Caki2 (cell line): ENCODE measurements around the gene SLC4A7. TPM values are rescaled to one million over a fixed set of nuclear protein-coding genes. Genes with fewer than 3 reads are reported as not detected.
A peak's percentile ranks its signal among the peaks of the same experiment; 100 is the strongest.

ENCODE experiments used
- DNase-seq: peaks from one replicate; pipeline ENCODE4 v3.0.0-alpha.2; 2015; ENCODE audit warnings: low read depth
- in situ Hi-C: cut with HindIII; loops from 2 replicates; pipeline ENCODE4 v1.10.0; 2016; ENCODE audit warnings: low sequenced_read_pairs, low pct_unique_long_range_greater_than_20kb, mixed read lengths
- total RNA-seq: library from RNA; depleted of rRNA; stranded (reverse); fragments of >200 nt; shearing (Covaris generic); gene quantifications from 2 replicates; pipeline ENCODE4 v1.2.3, GENCODE V29; 2014; ENCODE audit warnings: low replicate concordance

The SLC4A7 gene
- total RNA-seq, 1 experiment from 2014 or later = 13.7 TPM

- in situ Hi-C loops = no loop called here
- DNase-seq = no peak
Measured at GRCh38 chr3:27384191-27384590, 100.0 kb downstream of the SLC4A7 start.

DNA sequence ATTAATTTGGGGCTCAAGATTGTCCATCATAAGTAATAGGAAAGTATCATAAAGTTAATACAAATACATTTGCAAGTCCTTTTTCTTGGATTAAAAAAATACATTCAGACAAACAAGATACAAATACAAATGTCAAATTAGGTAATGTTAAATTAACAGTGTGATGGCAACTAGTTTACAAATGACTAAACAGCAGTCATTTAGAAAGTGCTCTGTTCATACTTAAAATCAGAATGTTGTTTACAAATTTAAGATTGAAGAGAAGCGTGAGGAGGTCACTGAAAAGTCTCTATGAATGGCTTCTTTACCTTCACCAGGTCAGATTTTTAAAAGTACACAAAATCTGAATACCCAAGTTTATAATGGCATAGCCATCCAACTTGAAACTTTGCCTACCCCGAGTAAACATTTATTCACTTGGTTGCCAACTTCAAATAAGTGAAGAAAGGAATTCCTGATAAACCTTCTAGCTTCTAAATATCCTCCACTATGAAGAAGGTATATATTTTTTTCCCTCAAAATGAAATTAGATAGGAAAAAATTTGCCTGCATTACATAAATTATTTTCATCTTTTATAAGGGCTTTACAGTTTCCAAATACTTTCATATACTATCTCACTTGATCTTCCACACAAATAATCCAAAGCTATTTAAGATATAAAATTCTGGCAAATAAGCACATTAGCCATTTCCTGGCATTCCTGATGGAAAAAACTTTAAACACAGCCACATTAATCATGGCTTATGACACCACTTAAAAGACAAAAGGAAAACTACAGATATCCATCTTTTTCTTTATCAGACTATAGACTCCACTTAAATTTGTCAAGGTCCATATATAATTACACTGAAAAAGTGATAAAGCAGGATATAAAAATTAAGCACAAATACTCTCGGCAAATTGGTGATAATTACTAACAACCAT, 103.5 kb downstream of the SLC4A7 start:
- DNase-seq = no peak
- in situ Hi-C loops = no loop called here

DNA sequence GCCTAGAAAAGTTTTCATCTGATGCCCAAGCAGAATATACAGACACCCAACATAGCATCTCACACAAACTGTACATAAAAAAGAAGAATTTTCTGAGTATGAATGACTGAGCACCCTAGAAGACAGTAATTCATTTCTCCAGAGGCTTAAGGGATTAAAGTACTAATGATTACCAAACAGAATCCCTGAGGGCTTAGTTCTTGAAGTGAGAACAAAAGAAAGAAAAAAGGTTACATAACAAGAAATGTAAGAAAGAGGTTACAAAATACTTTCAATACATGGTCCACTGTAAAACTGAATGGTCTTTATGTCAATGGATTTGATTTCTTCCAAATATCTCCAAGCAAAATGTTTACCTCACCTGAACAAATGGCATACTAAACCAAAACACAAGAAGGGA, 105.9 kb downstream of the SLC4A7 start:
- in situ Hi-C loops = no loop called here
- no peak for DNase-seq

DNA sequence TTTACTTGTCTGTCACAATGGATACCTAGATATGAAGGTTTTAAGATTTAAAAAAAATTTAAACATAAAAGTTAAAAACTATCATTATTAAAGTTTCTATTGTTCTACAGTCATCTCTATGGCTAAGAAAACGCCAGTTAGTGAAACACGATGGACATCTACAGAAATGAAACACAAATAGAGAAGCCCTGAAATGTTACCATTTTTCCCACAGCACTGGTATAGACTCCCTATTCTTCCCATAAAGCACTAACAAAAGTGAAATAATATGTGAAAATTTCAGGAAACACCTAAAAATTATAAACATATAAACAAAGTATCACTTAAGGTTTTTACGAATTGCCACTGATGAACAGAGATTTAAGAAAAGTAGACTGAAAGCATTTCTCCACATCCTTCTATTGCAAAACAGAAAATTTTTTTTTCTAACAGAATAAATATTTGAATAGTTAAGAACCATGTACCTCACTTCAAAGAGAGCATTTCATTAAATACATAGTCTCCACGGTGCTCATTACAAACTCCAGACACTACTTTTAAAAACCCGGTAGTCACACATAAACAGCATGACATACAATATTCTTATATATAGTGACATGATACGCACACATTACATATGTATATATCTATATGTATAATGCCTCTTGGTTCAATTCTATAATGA, 107.9 kb downstream of the SLC4A7 start:
- no peak for DNase-seq
- in situ Hi-C loops = no loop called here

- DNase-seq = peak; percentile 82
- in situ Hi-C loops = no loop called here
Measured at GRCh38 chr3:27368831-27369607, 115.2 kb downstream of the SLC4A7 start, which contains the start of gene NEK10. Gene NEK10 (minus strand): TSS chr3:27369383. CDS start chr3:27352882, 16,501 bp downstream.

GRCh38 chr3:27366062-27366591, 118.1 kb downstream of the SLC4A7 start:
- in situ Hi-C loops = no loop called here
- no peak for DNase-seq

DNA sequence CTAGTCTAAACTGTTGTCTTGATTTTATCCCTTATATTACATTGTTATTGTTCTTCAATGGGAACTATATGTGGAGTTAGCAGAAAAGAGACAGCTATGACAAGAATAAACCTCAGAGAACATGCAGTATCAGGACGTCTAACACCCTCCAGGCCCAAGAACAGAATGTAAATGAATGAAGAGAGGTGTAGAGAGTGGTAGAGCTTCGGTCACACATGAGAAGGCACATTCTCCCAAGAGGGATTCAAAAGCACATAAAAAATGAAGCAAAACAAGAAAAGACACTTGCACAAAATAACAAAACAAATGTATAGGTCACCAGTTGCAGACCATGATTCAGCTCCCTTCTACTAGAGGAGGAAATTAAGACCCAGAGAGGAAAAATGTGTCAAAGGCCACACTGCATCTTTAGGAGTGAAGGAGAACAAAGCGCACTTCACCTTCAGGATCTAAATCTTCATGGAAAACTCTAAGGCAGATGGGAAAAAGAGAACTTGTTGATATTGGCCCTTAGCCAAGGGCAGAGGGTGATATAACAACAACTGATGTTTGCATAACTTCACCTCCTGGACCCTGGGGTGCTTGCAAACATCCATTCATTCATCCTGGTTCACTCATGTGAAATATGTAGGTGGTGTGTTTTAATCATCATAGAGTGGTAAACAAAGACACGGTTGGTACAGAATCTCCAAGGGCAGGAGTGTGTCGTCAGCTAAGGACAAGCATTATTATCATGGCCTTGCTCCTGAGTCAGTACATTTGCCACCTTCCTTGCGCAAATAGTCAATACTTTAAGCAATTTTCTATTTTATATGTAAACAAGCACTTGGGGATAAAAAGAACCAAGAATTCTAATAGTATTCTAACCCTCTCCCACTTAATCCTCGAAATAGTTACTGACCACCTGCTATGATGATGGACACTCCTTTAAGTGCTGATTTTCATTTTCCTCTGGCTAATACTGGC, 123.8 kb downstream of the SLC4A7 start:
- peak; percentile 97 for DNase-seq
- in situ Hi-C loops = no loop called here

DNA sequence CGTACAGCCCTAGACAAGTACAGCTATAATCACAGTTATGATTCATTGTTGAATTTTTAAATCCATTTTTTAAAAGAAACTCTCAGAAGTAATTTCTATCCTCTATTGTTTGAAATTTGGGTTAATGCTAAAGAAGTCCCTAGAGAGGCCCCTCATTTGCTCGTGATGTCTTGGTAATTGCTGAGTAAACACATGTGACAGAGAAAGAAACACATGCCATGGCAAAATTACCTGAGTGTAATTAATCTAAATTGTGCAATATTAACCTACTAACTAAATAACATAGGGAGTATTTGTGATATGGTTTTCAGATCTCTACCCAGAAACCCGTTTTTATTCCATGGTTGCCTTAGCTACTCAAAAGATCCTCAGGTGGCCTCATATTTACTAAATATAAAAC, 125.8 kb downstream of the SLC4A7 start:
- in situ Hi-C loops = no loop called here
- no peak for DNase-seq

- peak; percentile 43 for DNase-seq
- in situ Hi-C loops = no loop called here
Measured at GRCh38 chr3:27357665-27358258, 126.4 kb downstream of the SLC4A7 start.

DNA sequence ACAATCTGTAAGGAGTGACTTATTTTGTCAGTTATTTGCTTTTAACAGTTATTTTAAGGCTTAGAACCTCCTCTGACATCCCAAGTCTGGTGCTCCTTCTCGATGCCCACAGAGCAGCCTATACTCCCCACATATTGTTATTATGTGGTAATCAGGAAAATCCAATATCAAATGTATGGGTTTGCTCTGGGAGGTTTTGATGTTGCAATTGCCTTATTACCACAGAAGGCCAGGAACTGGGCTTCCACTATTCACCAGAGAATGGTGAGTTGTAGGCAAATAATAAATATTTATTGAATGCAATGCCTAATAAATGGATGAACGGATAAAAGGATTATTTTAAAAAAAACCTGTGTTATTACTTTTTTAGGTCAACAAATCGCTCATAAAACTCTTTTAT, 127.2 kb downstream of the SLC4A7 start:
- in situ Hi-C loops = no loop called here

DNA sequence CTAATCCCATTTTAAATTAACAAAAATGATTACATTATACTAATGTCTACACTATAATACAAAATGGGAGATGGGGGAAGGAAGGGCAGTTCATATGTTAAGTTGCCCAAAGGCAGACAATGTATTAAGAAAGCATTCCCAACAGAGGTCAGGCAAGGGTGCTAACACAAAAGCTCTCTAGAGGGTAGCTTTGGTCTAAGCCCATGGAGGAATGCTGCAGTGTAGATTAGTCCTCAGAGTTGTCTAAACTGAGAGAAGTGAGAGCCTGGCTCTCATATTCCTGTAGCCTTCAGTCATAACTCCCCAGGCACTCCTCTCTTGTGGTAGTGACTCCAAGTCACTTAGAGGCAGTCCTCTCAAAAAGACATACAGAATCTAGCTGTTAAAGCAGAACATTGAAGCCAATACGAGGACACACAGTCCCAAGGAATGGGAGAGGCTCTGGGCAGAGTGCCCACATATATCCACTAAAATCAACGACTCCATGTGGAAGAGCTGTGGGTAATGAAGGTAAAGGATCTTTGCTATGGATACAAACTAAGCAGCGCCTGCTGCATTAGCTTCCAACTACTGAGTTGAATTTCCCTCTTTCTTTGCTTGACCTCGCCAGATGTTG, 129.5 kb downstream of the SLC4A7 start:
- in situ Hi-C loops = no loop called here

More for the DNA sequence above, 127.2 kb downstream of the SLC4A7 start:
- DNase-seq = no peak

DNA sequence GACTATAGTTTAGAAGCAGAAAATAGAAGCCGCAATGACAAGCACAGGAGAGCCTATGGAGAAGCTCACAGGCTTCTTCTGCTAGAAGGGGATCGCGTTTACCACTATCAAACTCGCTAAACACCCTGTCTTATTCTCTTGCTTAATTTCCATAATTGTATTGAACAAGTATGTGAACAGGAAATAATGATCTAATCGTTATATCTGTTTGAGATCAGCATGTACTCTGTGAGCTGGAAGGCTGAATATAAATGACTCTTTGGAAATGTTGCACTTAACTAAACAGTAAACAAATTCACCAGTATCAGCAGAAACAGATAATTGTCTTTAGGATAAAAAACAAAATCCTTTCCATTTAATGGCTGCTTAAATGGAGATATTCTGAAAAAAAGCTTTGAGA, 130.0 kb downstream of the SLC4A7 start:
- no peak for DNase-seq
- in situ Hi-C loops = no loop called here

More for the DNA sequence above, 129.5 kb downstream of the SLC4A7 start:
- DNase-seq = no peak

DNA sequence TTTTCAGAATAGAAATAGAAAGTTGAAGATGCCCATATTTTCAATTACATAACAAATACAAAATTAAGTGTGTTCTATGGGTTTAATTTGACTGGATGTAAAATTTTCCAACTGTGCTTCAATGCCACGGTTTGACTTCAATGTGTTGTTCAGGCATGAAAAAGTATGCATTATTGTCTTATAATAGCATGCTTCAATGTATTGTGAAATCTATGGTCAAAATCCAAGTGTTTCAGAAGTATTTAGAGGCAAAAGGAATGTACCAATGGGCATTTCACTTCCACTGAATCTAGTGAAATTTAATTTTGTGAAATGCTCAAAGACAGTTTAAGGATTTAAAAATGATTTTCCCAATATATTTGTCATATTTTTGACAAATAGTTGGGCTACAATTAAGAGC, 131.0 kb downstream of the SLC4A7 start:
- in situ Hi-C loops = no loop called here
- DNase-seq = no peak

- in situ Hi-C loops = no loop called here
Measured at GRCh38 chr3:27352047-27352446, 132.1 kb downstream of the SLC4A7 start.

DNA sequence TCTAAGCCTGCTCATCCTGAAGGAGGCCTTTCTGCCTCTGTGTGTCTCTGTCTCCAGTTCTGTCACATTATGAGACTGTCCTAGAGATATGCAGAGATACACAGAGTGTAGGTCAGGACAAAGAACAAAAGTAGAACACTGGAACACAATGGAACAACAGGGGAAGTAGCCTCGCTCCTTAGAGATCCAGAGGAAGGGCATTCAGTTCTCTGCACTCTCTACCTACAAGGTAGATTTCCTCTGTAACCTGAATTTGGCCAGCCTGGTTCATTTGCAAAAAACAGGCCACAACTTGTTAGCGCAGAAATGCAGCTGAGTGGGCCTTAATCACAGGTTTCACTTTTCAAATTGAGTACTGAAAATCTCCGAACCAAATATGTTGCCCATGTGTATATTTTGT, 134.4 kb downstream of the SLC4A7 start:
- in situ Hi-C loops = no loop called here
- DNase-seq = no peak

More at GRCh38 chr3:27352047-27352446, 132.1 kb downstream of the SLC4A7 start:
- no peak for DNase-seq

DNA sequence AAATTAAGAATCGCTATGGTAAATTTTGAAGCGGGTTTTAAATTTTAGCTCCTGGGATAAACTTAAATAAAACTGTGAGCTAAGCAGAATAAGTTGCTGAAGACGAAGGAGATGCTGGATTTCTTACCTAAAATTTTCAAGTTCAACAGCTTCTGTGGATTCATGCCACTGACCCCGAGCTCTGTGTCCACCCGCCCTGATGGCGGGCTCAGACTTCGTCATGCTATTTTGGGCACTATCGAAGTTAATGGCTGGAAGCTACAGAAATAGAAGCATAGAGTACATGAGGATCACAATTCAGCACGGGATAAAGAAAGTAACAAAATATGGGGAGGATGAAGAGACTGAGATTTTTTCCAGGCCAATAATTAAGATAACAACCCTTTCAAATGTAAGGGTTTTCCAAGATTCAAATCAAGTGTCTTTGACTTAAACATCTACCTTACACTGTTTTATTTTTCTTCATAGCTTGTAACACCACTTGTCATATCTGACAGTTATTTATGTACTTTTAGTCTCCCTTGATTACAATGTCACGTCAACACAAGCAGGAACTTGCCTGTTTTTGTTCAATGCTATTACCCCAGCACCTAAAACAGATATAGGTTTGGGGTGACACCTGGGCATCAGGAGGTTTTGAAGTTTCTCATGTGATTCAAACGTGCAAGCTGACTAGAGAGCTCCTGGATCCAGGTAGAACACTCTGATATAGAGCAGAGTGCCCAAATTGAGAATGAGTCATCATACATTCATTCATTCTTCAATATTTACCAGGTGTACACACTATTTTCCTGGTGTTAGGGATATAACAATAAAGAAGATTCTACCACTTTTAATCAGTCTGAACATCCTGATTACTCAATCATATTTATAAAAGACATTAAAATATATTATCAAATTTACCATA, 138.0 kb downstream of the SLC4A7 start:
- DNase-seq = no peak
- in situ Hi-C loops = no loop called here
